Peyer's patch (tissue), 4 donors: ENCODE measurements around the gene SLC16A2.

ENCODE experiments used
- POLR2A ChIP-seq, 2 donors: fragments of 450-650 bp; IDR thresholded peaks; one replicate each; pipeline ENCODE4 v1.5.1; 2017; ENCODE audit warnings: antibody characterized with exemption in 2 of 2, mild to moderate bottlenecking in 2 of 2, moderate library complexity in 2 of 2
- TF ChIP-seq, protein P1 (sequence below), 6 experiments: fragments of 450-650 bp in 4 of 6; fragments of 200-600 bp in 2 of 6; sonication (generic) in 1 of 6; IDR thresholded peaks; one replicate each; pipeline ENCODE4 v1.5.1; 2017 to 2019; ENCODE audit warnings: antibody characterized with exemption in 6 of 6, mild to moderate bottlenecking in 3 of 6, moderate library complexity in 1 of 6

- TF ChIP-seq, protein P1, sequence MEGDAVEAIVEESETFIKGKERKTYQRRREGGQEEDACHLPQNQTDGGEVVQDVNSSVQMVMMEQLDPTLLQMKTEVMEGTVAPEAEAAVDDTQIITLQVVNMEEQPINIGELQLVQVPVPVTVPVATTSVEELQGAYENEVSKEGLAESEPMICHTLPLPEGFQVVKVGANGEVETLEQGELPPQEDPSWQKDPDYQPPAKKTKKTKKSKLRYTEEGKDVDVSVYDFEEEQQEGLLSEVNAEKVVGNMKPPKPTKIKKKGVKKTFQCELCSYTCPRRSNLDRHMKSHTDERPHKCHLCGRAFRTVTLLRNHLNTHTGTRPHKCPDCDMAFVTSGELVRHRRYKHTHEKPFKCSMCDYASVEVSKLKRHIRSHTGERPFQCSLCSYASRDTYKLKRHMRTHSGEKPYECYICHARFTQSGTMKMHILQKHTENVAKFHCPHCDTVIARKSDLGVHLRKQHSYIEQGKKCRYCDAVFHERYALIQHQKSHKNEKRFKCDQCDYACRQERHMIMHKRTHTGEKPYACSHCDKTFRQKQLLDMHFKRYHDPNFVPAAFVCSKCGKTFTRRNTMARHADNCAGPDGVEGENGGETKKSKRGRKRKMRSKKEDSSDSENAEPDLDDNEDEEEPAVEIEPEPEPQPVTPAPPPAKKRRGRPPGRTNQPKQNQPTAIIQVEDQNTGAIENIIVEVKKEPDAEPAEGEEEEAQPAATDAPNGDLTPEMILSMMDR (IDR thresholded peaks at IDR 0.05), result peak; percentile 91 to 99 (median 96)
- no peak for TF ChIP-seq POLR2A (IDR thresholded peaks at IDR 0.05)
These were observed 129.1 kb downstream of the SLC16A2 start for GRCh38 chrX:74550295-74550802.
